NOMO-1 treated with DMSO at 0.1 percent for 48 hours (cell line): ENCODE data around the gene LAMA3.

Experiments used
- DNase-seq: peaks from one replicate; lab custom pipeline; 2025; ENCODE audit not compliant: unreplicated experiment; lab: John Stamatoyannopoulos, UW

LAMA3 gene

DNA sequence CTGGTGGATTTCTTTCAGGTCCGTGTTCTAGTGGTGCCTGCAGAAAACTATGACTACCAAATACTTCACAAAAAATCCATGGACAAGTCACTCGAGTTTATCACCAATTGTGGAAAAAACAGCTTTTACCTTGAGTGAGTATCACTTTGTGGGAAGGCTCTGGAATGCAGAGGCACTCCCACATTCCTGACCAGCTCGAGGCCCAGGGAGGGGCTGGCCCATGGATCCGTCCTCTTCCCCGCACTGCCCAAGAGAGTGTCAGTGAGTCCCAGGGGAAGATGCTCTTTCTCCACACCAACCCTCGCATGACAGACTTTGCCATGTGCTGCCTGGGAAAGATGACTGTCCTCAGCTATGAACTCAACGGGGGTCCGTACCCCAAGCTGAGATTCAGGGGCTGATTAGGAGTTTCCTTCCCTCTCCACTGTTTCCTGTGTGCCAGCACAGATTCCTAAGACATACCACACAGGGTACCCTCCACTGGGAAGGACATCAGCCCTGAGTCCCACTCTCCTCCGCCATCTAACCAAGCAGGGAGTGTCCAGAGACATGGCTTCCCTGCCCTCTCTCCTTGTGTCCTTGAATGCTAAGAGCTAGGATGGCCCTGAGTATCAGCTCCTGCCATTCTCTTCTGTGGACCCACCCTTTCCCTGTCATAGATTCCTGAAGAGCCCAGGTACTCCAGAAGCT, 155.9 kb downstream of the LAMA3 start:
- no peak for DNase-seq

- no peak for DNase-seq
Observed at GRCh38 chr18:23845988-23846630, 156.9 kb downstream of the LAMA3 start.

DNA sequence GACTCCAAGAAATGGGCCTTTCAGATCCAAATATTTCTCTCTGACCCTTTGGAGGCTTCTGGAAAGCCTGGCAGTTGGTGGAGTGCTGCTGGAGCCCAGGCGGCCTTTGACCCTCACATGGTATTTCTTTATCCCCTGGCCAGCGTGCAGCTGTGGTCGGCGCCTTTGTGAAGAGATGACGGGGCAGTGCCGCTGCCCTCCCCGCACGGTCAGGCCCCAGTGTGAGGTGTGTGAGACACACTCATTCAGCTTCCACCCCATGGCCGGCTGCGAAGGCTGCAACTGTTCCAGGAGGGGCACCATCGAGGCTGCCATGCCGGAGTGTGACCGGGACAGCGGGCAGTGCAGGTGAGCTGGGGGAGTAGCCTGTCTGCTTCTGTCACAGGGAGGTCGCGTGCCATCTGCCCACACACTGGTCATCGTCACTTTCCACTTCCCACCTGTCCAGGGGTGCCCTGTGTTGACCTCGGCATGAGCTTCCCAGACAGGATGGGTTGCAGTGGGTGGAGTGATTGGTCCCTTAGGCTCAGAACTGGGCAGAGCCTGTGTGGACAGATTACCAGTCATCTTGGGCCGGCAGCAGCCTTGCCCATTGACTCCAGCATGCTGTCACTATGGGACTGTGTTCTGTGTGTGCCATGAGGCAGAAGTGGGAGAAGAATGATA, 158.2 kb downstream of the LAMA3 start:
- DNase-seq, result no peak

DNA sequence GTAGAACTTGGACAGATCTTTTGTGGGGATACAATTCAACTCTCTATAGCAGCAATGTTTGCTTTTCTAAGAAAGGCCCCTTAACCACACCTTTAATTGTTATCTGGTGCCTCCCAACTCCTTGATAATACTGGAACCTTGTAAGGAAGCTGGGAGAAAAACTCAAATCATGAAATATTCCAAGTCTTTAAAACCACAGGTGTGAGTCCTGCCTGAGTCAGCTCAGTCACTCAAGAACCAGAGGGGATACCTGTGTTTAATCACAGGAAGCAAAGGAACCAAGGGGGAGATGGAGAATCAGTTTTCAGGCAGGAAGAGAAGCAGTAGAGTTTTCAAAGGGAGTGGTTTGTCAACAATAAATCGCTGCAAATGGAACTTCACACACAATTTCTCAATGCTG, 159.9 kb downstream of the LAMA3 start:
- no peak for DNase-seq

- no peak for DNase-seq
Observed at GRCh38 chr18:23850215-23850614, 161.0 kb downstream of the LAMA3 start.

- DNase-seq, result no peak
Observed at GRCh38 chr18:23851470-23852002, 162.3 kb downstream of the LAMA3 start.

- DNase-seq, result peak; percentile 74
Observed at GRCh38 chr18:23852236-23853045, 163.2 kb downstream of the LAMA3 start.

- DNase-seq, result peak; percentile 3
Observed at GRCh38 chr18:23853448-23854195, 164.4 kb downstream of the LAMA3 start.

GRCh38 chr18:23855721-23856120, 166.5 kb downstream of the LAMA3 start:
- DNase-seq, result no peak

GRCh38 chr18:23856466-23857163, 167.4 kb downstream of the LAMA3 start:
- no peak for DNase-seq

GRCh38 chr18:23857164-23857552, 167.9 kb downstream of the LAMA3 start:
- DNase-seq, result no peak

- DNase-seq, result no peak
Observed at GRCh38 chr18:23857756-23858155, 168.5 kb downstream of the LAMA3 start.

- peak; percentile 72 for DNase-seq
Observed at GRCh38 chr18:23859466-23860336, 170.4 kb downstream of the LAMA3 start.

GRCh38 chr18:23861326-23861725, 172.1 kb downstream of the LAMA3 start:
- DNase-seq, result no peak

GRCh38 chr18:23861805-23862470, 172.7 kb downstream of the LAMA3 start:
- peak; percentile 60 for DNase-seq

GRCh38 chr18:23864624-23865023, 175.4 kb downstream of the LAMA3 start:
- peak; percentile 42 for DNase-seq

DNA sequence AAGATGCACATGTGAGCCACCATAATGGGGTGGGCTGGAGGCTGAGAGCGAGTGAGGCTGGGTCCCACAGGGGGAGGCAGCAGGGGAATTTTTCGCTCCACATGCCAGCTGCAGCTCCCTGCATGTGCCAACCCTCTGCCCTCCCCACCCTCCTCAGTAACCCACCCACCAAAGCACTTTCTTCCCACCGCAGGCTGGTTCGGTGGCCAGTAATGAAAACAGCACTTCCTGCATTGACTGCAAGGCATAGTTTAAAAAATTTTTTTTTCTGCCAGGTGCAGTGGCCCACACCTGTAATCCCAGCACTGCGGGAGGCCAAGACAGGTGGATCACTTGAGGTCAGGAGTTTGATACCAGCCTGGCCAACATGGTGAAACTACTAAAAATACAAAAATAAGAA, 177.8 kb downstream of the LAMA3 start:
- no peak for DNase-seq

GRCh38 chr18:23868136-23868785, 179.0 kb downstream of the LAMA3 start:
- no peak for DNase-seq
